Retinal pigment epithelial cell (primary cell): ENCODE data around the gene CCDC127.

Experiments
- DNase-seq: peaks from one replicate; pipeline ENCODE4 v3.0.0-alpha.2; 2010; ENCODE audit warnings: low read depth
- H3K4me3 ChIP-seq: 2 replicates; pipeline ENCODE4 v1.5.1; 2011; ENCODE audit warnings: mild to moderate bottlenecking, low read length, control low read depth, moderate library complexity
- CTCF ChIP-seq: conservative IDR thresholded peaks from 2 replicates; pipeline ENCODE4 v1.5.1; 2011; ENCODE audit warnings: low read depth, low read length, control low read depth, inconsistent platforms

Gene CCDC127

DNA sequence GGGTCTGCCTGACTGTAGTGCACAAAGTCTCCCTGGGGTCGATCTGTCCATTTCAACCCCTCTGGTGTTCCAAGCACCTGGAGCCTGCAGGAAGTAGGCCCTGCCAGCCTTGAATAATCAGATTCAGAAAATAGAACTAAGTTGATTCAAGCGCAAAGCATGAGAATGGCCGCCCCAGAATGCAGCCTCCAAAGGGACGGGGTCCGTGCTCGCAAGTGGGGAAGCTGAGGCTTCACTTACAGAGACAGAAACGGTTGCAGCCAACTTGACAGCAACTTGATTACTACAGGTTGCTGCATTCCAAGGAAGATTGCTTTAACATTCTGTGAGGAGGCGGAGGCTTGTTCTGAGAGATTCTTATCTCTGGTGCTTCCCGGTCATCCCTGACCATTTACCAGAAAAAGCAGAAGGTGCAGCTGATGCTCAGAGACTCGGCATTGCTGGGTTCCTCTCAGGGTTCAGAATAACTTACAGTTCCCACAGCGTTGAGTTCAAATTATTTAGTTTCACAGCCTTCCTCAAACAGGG is 41.6 kb downstream of the CCDC127 start:
- TF ChIP-seq CTCF: no peak
- no peak overlapping the region for H3K4me3 ChIP-seq
- DNase-seq: no peak

- TF ChIP-seq CTCF: no peak
- H3K4me3 ChIP-seq: no peak overlapping the region
- no peak for DNase-seq
These were observed 43.0 kb downstream of the CCDC127 start for GRCh38 chr5:174876-175465.

DNA sequence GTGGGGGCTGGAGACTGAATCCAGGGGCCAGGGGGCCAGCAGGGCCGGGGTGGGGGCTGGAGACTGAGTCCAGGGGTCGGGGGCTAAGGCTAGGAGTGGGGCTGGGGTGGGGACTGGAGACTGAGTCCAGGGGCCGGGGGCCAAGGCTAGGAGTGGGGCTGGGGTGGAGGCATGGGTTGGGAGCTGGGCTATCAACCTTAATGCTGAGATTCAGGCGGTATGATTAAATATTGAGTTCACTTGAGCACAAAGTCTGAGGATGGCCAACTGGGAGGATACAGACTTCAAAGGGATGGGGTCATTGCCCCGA is 43.7 kb downstream of the CCDC127 start:
- DNase-seq: no peak
- TF ChIP-seq CTCF: no peak
- no peak overlapping the region for H3K4me3 ChIP-seq

- no peak overlapping the region for H3K4me3 ChIP-seq
- no peak for TF ChIP-seq CTCF
- no peak for DNase-seq
These were observed 44.3 kb downstream of the CCDC127 start for GRCh38 chr5:173392-174290.

GRCh38 chr5:172841-173251 is 45.1 kb downstream of the CCDC127 start:
- no peak for DNase-seq
- no peak overlapping the region for H3K4me3 ChIP-seq
- TF ChIP-seq CTCF: no peak

GRCh38 chr5:172421-172820 is 45.5 kb downstream of the CCDC127 start:
- H3K4me3 ChIP-seq: no peak overlapping the region
- TF ChIP-seq CTCF: no peak
- DNase-seq: no peak
